Astrocyte (in vitro differentiated cells and primary cell): ENCODE data around the gene GREB1. TPM values are rescaled to one million over a fixed set of nuclear protein-coding genes. Genes with fewer than 3 reads are reported as not detected.

ENCODE experiments used
- DNase-seq: peaks from one replicate; pipeline ENCODE4 v3.0.0-alpha.2; 2010; ENCODE audit warnings: low read depth
- FAIRE-seq: peaks from 2 replicates; lab custom pipeline; 2011; peaks lifted over from hg19 to GRCh38; lab: Jason Lieb, UNC
- H2AFZ ChIP-seq: 2 replicates; pipeline ENCODE4 v1.6.0; 2012; ENCODE audit warnings: low read depth, low read length, inconsistent platforms
- H3K27ac ChIP-seq: 2 replicates; pipeline ENCODE4 v1.5.1; 2011; ENCODE audit warnings: low read depth, low read length, inconsistent platforms
- H3K27me3 ChIP-seq: 2 replicates; pipeline ENCODE4 v1.6.0; 2011; ENCODE audit warnings: low read length, inconsistent platforms; ENCODE audit not compliant: insufficient read depth
- H3K36me3 ChIP-seq: 2 replicates; pipeline ENCODE4 v1.5.1; 2011; ENCODE audit warnings: low read length, inconsistent platforms; ENCODE audit not compliant: insufficient read depth
- H3K4me1 ChIP-seq: 2 replicates; pipeline ENCODE4 v1.5.1; 2011; ENCODE audit warnings: low read length, inconsistent platforms; ENCODE audit not compliant: insufficient read depth
- H3K4me2 ChIP-seq: 2 replicates; pipeline ENCODE4 v1.6.0; 2012; ENCODE audit warnings: low read length, inconsistent platforms
- H3K4me3 ChIP-seq: 2 replicates; pipeline ENCODE4 v1.5.1; 2011; ENCODE audit warnings: low read depth, mild to moderate bottlenecking, low read length, inconsistent platforms; ENCODE audit not compliant: insufficient read depth
- H3K79me2 ChIP-seq: 2 replicates; pipeline ENCODE4 v1.6.0; 2012; ENCODE audit warnings: mild to moderate bottlenecking, low read length, inconsistent platforms; ENCODE audit not compliant: insufficient read depth
- H3K9ac ChIP-seq: 2 replicates; pipeline ENCODE4 v1.6.0; 2012; ENCODE audit warnings: mild to moderate bottlenecking, low read length, inconsistent platforms
- H3K9me3 ChIP-seq: 2 replicates; pipeline ENCODE4 v1.5.1; 2012; ENCODE audit warnings: low read depth, mild to moderate bottlenecking, low read length, inconsistent platforms; ENCODE audit not compliant: insufficient read depth
- H4K20me1 ChIP-seq: 2 replicates; pipeline ENCODE4 v1.6.0; 2012; ENCODE audit warnings: low read length, inconsistent platforms; ENCODE audit not compliant: insufficient read depth
- H3K27ac Mint-ChIP-seq: one replicate; pipeline ENCODE4 v1.8.0; 2021; ENCODE audit warnings: mild to moderate bottlenecking, mixed read lengths; ENCODE audit not compliant: unreplicated experiment
- H3K27me3 Mint-ChIP-seq: one replicate; pipeline ENCODE4 v1.8.0; 2021; ENCODE audit warnings: low read depth, mixed read lengths; ENCODE audit not compliant: unreplicated experiment
- H3K36me3 Mint-ChIP-seq: one replicate; pipeline ENCODE4 v1.8.0; 2021; ENCODE audit warnings: low read depth, mixed read lengths; ENCODE audit not compliant: unreplicated experiment
- H3K4me1 Mint-ChIP-seq: one replicate; pipeline ENCODE4 v1.8.0; 2021; ENCODE audit warnings: low read depth, mixed read lengths; ENCODE audit not compliant: unreplicated experiment
- H3K4me3 Mint-ChIP-seq: one replicate; pipeline ENCODE4 v1.8.0; 2021; ENCODE audit warnings: mild to moderate bottlenecking, moderate library complexity, mixed read lengths; ENCODE audit not compliant: unreplicated experiment
- H3K9me3 Mint-ChIP-seq: one replicate; pipeline ENCODE4 v1.8.0; 2021; ENCODE audit warnings: mild to moderate bottlenecking, mixed read lengths; ENCODE audit not compliant: unreplicated experiment
- EZH2 ChIP-seq: IDR thresholded peaks from 2 replicates; pipeline ENCODE4 v1.6.1; 2012; ENCODE audit warnings: mild to moderate bottlenecking, low read length, inconsistent platforms; ENCODE audit not compliant: insufficient read depth
- total RNA-seq: library from RNA; stranded (reverse); gene quantifications from 2 replicates; pipeline ENCODE4 v1.2.1, GENCODE V29; 2021
- TF ChIP-seq, protein P1 (sequence below): IDR thresholded peaks from 2 replicates; pipeline ENCODE4 v1.5.1; 2011; ENCODE audit warnings: low read depth, mild to moderate bottlenecking, inconsistent platforms, low read length, moderate library complexity; ENCODE audit not compliant: insufficient read depth

GREB1 gene
- total RNA-seq, 1 donor from 2014 or later: 14.5 TPM

DNA sequence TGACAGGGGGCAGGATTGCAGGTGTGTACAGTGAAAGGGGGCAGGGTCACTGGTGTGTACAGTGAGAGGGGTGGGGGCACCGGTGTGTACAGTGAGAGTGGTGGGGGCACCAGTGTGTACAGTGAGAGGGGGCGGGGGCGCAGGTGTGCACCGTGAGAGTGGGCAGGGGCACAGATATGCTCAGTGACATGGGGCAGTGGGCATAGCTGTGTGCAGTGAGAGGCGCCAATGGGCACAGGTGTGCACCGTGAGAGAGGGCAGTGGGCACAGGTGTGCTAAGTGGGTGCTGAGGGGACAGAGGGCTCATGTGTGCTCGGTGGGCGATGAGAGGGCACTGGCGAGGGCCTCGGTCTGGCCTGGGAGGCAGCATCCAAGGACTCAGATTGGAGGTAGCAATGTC lies 63.0 kb downstream of the GREB1 start:
- Mint-ChIP-seq H3K36me3 (peaks cover 13% of the 10 kb centered on the region), H3K4me3 (no peak overlapping the region), H3K27ac (no peak overlapping the region), H3K27me3 (peaks cover 14% of the 10 kb centered on the region), H3K4me1 (peaks cover 2% of the 10 kb centered on the region), H3K9me3 (no peaks in the 10 kb centered on the region)
- no peaks in the 10 kb centered on the region for H3K9me3 ChIP-seq
- DNase-seq: no peak
- H3K4me2 ChIP-seq: no peak overlapping the region
- H3K27me3 ChIP-seq: peaks cover 3% of the 10 kb centered on the region
- TF ChIP-seq, protein P1, sequence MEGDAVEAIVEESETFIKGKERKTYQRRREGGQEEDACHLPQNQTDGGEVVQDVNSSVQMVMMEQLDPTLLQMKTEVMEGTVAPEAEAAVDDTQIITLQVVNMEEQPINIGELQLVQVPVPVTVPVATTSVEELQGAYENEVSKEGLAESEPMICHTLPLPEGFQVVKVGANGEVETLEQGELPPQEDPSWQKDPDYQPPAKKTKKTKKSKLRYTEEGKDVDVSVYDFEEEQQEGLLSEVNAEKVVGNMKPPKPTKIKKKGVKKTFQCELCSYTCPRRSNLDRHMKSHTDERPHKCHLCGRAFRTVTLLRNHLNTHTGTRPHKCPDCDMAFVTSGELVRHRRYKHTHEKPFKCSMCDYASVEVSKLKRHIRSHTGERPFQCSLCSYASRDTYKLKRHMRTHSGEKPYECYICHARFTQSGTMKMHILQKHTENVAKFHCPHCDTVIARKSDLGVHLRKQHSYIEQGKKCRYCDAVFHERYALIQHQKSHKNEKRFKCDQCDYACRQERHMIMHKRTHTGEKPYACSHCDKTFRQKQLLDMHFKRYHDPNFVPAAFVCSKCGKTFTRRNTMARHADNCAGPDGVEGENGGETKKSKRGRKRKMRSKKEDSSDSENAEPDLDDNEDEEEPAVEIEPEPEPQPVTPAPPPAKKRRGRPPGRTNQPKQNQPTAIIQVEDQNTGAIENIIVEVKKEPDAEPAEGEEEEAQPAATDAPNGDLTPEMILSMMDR: no peak
- TF ChIP-seq EZH2: no peak
- no peaks in the 10 kb centered on the region for H3K36me3 ChIP-seq
- H2AFZ ChIP-seq: no peak overlapping the region
- no peaks in the 10 kb centered on the region for H3K4me1 ChIP-seq
- no peaks in the 10 kb centered on the region for H3K79me2 ChIP-seq
- no peak overlapping the region for H3K27ac ChIP-seq
- FAIRE-seq: no peak
- no peak overlapping the region for H3K9ac ChIP-seq
- no peak overlapping the region for H3K4me3 ChIP-seq
- H4K20me1 ChIP-seq: no peaks in the 10 kb centered on the region

DNA sequence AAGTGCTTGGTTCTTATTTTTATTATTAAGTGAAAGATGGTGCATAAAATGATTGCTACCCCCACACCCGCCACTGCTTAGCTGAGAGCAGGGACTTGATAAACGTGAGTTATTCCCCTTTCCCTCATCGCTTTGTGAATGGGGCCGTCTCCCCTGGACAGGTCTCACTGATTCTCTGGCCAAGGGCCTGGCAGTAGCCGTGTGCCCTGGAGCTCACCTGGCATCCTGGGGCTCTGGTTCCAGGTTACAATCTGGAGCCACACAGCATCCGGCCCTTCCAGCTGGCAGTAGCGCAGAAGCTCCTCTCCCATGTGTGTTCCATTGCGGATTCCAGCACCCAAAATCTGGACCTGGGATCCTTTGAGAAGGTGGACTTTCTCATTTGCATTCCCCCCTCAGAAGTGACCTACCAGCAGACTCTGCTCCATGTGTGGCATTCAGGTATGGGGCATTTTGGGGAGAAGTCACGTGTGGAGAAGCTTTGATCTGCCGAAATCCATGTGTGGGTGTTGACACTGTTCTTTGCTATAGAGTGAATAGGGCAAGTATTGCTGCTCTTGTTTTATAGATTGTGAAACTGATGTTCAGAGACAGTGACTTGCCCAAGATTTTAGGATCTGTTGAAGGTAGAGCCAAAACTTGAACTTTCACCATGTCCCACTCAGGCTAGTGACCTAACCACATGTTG lies 63.8 kb downstream of the GREB1 start:
- TF ChIP-seq EZH2: no peak
- TF ChIP-seq, protein P1: no peak
- H3K9me3 ChIP-seq: no peaks in the 10 kb centered on the region
- no peak overlapping the region for H3K4me2 ChIP-seq
- Mint-ChIP-seq H3K36me3 (peaks cover 13% of the 10 kb centered on the region), H3K9me3 (peaks cover 2% of the 10 kb centered on the region), H3K4me1 (peaks cover 4% of the 10 kb centered on the region), H3K27ac (no peak overlapping the region), H3K4me3 (no peak overlapping the region), H3K27me3 (peaks cover 14% of the 10 kb centered on the region)
- H3K79me2 ChIP-seq: no peaks in the 10 kb centered on the region
- no peak overlapping the region for H2AFZ ChIP-seq
- no peak for FAIRE-seq
- no peak overlapping the region for H3K9ac ChIP-seq
- no peaks in the 10 kb centered on the region for H3K4me1 ChIP-seq
- no peak overlapping the region for H3K4me3 ChIP-seq
- H3K27me3 ChIP-seq: peaks cover 3% of the 10 kb centered on the region
- no peaks in the 10 kb centered on the region for H3K36me3 ChIP-seq
- H4K20me1 ChIP-seq: no peaks in the 10 kb centered on the region
- DNase-seq: no peak
- H3K27ac ChIP-seq: no peak overlapping the region

DNA sequence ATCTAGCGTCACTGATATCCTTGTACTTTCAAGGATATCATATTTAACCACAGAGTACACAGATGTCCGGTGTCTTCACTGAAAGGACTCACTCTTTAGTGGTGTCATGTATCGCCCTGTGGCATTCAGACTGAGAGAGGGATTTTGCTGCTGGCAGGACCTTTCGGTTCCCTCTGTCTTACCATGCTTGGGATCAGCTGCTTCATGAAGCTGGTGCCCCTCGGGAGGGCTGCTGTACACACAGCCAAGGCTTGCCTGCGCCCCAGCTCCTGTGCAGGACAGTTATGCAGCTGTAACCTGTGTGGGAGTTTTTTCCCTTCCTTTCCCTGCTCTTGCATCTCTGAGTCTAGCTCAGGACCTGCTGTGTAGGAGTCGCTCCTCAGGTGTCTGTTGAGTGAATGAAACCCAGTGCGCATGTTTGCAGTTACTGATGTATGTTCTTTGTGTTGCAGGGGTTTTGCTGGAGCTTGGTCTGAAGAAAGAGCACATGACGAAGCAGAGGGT lies 64.4 kb downstream of the GREB1 start:
- Histone ChIP-seq H3K27me3 (peaks cover 3% of the 10 kb centered on the region), H3K36me3 (no peaks in the 10 kb centered on the region), H3K4me2 (no peak overlapping the region), H3K27ac (no peak overlapping the region), H3K4me3 (no peak overlapping the region), H2AFZ (no peak overlapping the region), H3K9ac (no peak overlapping the region), H3K4me1 (no peaks in the 10 kb centered on the region), H3K79me2 (no peaks in the 10 kb centered on the region), H3K9me3 (no peaks in the 10 kb centered on the region), H4K20me1 (no peaks in the 10 kb centered on the region)
- Mint-ChIP-seq H3K36me3 (peaks cover 13% of the 10 kb centered on the region), H3K27me3 (peaks cover 14% of the 10 kb centered on the region), H3K4me3 (no peak overlapping the region), H3K4me1 (peaks cover 6% of the 10 kb centered on the region), H3K27ac (no peak overlapping the region), H3K9me3 (peaks cover 2% of the 10 kb centered on the region)
- FAIRE-seq (no peak), DNase-seq (no peak)
- TF ChIP-seq, protein P1: no peak
- TF ChIP-seq EZH2: no peak
